Fibroblast of lung (primary cell): ENCODE data around the gene MCFD2.

Experiments used
- CTCF ChIP-seq, 2 donors: IDR thresholded peaks in 1 of 2; conservative IDR thresholded peaks in 1 of 2; 1 replicate in 1 of 2; 2 replicates in 1 of 2; pipeline ENCODE4 v1.5.1; 2011 to 2012; ENCODE audit warnings: low read length in 2 of 2, control low read depth in 1 of 2, inconsistent platforms in 1 of 2, low read depth in 1 of 2, mild to moderate bottlenecking in 1 of 2
- EZH2 ChIP-seq: IDR thresholded peaks from 2 replicates; pipeline ENCODE4 v1.5.1; 2012; ENCODE audit warnings: low read length, control low read depth, mild to moderate bottlenecking; ENCODE audit errors: missing control alignments

GRCh38 chr2:46943881-46944798 lies 28.5 kb upstream of the MCFD2 start:
- TF ChIP-seq CTCF (conservative IDR thresholded peaks at IDR 0.05 in 1 of 2, IDR thresholded peaks at IDR 0.05 in 1 of 2; ENCODE audit: low read depth in 1 of 2, low read length in 2 of 2) (no peak), EZH2 (no peak)
